OCI-LY3 (cell line): ENCODE measurements around the gene TNNI2.
"Not testable (repeated sequence)": the region's sequence is repeated elsewhere in the genome, so short reads cannot be mapped to it uniquely, and the experiment has no call there.

ENCODE experiments used
- H2AFZ ChIP-seq: fragments of 200-600, 300-600 bp; shearing (Covaris generic); 2 replicates; pipeline ENCODE4 v1.6.0; 2014; ENCODE audit warnings: antibody characterized with exemption, low read depth, low read length
- H3K27ac ChIP-seq: fragments of 200-600, 300-600 bp; sonication (generic); 2 replicates; pipeline ENCODE4 v1.5.1; 2014; ENCODE audit warnings: mild to moderate bottlenecking, low read length, moderate library complexity, mixed read lengths
- H3K27me3 ChIP-seq: fragments of 200-600, 300-600 bp; sonication (generic); 2 replicates; pipeline ENCODE4 v1.6.1; 2014; ENCODE audit warnings: low read depth, low read length, mixed read lengths
- H3K36me3 ChIP-seq: fragments of 200-600, 300-600 bp; sonication (generic); replicated peaks from 2 replicates; pipeline ENCODE3; 2014; ENCODE audit warnings: low read depth, low read length, mixed read lengths
- H3K4me1 ChIP-seq: fragments of 300-600, 200-600 bp; sonication (generic); 2 replicates; pipeline ENCODE4 v1.6.1; 2014; ENCODE audit warnings: low read length, mixed read lengths
- H3K4me2 ChIP-seq: fragments of 200-600, 300-600 bp; sonication (generic); 2 replicates; pipeline ENCODE4 v1.6.1; 2014; ENCODE audit warnings: low read length, mixed read lengths
- H3K4me3 ChIP-seq: fragments of 300-600, 200-600 bp; sonication (generic); 2 replicates; pipeline ENCODE4 v1.5.1; 2014; ENCODE audit warnings: antibody characterized with exemption, mild to moderate bottlenecking, low read length, moderate library complexity
- H3K79me2 ChIP-seq: fragments of 300-600, 200-600 bp; shearing (Covaris generic); 2 replicates; pipeline ENCODE4 v1.6.1; 2014; ENCODE audit warnings: mild to moderate bottlenecking, low read length, mixed read lengths
- H3K9ac ChIP-seq: fragments of 300-600, 200-600 bp; shearing (Covaris generic); 2 replicates; pipeline ENCODE4 v1.6.0; 2014; ENCODE audit warnings: mild to moderate bottlenecking, low read length, moderate library complexity
- H3K9me3 ChIP-seq: fragments of 200-600, 300-600 bp; shearing (Covaris generic); 2 replicates; pipeline ENCODE4 v1.6.1; 2014; ENCODE audit warnings: low read length, mixed read lengths; ENCODE audit not compliant: insufficient read depth
- H4K20me1 ChIP-seq: fragments of 200-600, 300-600 bp; sonication (generic); 2 replicates; pipeline ENCODE4 v1.6.1; 2016; ENCODE audit warnings: low read length, mixed read lengths; ENCODE audit not compliant: insufficient read depth
- EZH2phosphoT487 ChIP-seq: fragments of 200-600 bp; shearing (Covaris generic); IDR thresholded peaks from 2 replicates; pipeline ENCODE4 v1.6.1; 2018; ENCODE audit warnings: antibody characterized with exemption, mixed run types, low read depth
- TF ChIP-seq, protein P1 (sequence below): fragments of 200-600, 300-600 bp; sonication (generic); IDR thresholded peaks from 2 replicates; pipeline ENCODE4 v1.5.1; 2014; ENCODE audit warnings: antibody characterized with exemption, low read length, low read depth

TNNI2 gene

DNA sequence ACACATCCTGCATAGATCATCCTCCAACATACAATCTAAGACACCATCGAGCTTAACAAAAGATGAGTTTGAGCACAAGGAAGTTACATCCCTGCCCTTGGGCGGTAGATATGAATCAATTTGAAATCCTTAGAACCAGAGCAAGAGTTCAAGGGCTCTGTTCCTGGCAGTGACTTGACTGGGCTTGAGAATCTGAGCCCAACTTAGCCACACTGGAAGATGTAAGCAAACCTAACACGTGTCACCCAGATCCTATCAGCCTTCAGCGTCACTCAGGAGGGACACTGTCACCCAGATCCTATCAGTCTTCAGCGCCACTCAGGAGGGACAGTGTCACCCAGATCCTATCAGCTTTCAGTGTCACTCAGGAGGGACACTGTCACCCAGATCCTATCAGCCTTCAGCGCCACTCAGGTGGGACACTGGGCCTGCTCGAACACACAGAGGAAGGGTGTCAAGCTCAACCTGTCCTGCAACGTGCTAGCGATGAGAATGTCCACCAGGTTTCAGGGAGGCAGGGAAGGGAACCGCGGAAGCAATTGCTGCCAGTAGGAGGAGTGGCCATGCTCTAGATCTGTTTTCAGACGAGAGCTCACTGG is 42.3 kb upstream of the TNNI2 start:
- H3K4me2 ChIP-seq, result no peak overlapping the region
- no peaks in the 10 kb centered on the region for H3K4me1 ChIP-seq
- H3K36me3 ChIP-seq, result no peaks in the 10 kb centered on the region
- no peaks in the 10 kb centered on the region for H3K9me3 ChIP-seq
- H3K27me3 ChIP-seq, result peaks cover 16% of the 10 kb centered on the region
- no peak overlapping the region for H3K9ac ChIP-seq
- H3K79me2 ChIP-seq, result no peaks in the 10 kb centered on the region
- H3K27ac ChIP-seq, result no peak overlapping the region
- H2AFZ ChIP-seq, result no peak overlapping the region
- TF ChIP-seq, protein P1, sequence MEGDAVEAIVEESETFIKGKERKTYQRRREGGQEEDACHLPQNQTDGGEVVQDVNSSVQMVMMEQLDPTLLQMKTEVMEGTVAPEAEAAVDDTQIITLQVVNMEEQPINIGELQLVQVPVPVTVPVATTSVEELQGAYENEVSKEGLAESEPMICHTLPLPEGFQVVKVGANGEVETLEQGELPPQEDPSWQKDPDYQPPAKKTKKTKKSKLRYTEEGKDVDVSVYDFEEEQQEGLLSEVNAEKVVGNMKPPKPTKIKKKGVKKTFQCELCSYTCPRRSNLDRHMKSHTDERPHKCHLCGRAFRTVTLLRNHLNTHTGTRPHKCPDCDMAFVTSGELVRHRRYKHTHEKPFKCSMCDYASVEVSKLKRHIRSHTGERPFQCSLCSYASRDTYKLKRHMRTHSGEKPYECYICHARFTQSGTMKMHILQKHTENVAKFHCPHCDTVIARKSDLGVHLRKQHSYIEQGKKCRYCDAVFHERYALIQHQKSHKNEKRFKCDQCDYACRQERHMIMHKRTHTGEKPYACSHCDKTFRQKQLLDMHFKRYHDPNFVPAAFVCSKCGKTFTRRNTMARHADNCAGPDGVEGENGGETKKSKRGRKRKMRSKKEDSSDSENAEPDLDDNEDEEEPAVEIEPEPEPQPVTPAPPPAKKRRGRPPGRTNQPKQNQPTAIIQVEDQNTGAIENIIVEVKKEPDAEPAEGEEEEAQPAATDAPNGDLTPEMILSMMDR, result no peak
- no peak for TF ChIP-seq EZH2phosphoT487
- H3K4me3 ChIP-seq, result no peak overlapping the region
- H4K20me1 ChIP-seq, result no peaks in the 10 kb centered on the region

GRCh38 chr11:1797391-1798125 is 41.2 kb upstream of the TNNI2 start:
- Histone ChIP-seq H3K79me2 (no peaks in the 10 kb centered on the region), H2AFZ (no peak overlapping the region), H3K9ac (no peak overlapping the region), H4K20me1 (no peaks in the 10 kb centered on the region), H3K27ac (no peak overlapping the region), H3K4me3 (no peak overlapping the region), H3K9me3 (no peaks in the 10 kb centered on the region), H3K4me1 (no peaks in the 10 kb centered on the region), H3K27me3 (peaks cover 16% of the 10 kb centered on the region), H3K36me3 (no peaks in the 10 kb centered on the region), H3K4me2 (no peak overlapping the region)
- TF ChIP-seq, protein P1, result no peak
- TF ChIP-seq EZH2phosphoT487, result no peak

GRCh38 chr11:1803246-1803645 is 35.5 kb upstream of the TNNI2 start:
- no peak for TF ChIP-seq EZH2phosphoT487
- TF ChIP-seq, protein P1, result no peak
- no peak overlapping the region for H3K9ac ChIP-seq
- peaks cover 14% of the 10 kb centered on the region for H3K27me3 ChIP-seq
- no peak overlapping the region for H3K4me2 ChIP-seq
- no peaks in the 10 kb centered on the region for H3K36me3 ChIP-seq
- no peak overlapping the region for H2AFZ ChIP-seq
- no peaks in the 10 kb centered on the region for H3K79me2 ChIP-seq
- H3K4me1 ChIP-seq, result no peaks in the 10 kb centered on the region
- H3K27ac ChIP-seq, result no peak overlapping the region
- no peaks in the 10 kb centered on the region for H3K9me3 ChIP-seq
- H3K4me3 ChIP-seq, result no peak overlapping the region
- no peaks in the 10 kb centered on the region for H4K20me1 ChIP-seq

GRCh38 chr11:1803835-1804519 is 34.8 kb upstream of the TNNI2 start:
- H3K36me3 ChIP-seq, H3K9ac ChIP-seq, H2AFZ ChIP-seq, H3K4me1 ChIP-seq, H3K79me2 ChIP-seq, H3K9me3 ChIP-seq, H4K20me1 ChIP-seq, H3K27ac ChIP-seq, H3K4me3 ChIP-seq, H3K4me2 ChIP-seq: not testable (repeated sequence)
- peaks cover 14% of the 10 kb centered on the region for H3K27me3 ChIP-seq
